Naive thymus-derived CD4-positive, alpha-beta T cell (primary cell): Measurements from ENCODE around the gene PARP2. TPM values are rescaled to one million over a fixed set of nuclear protein-coding genes. Genes with fewer than 3 reads are reported as not detected.
A peak's percentile ranks its signal among the peaks of the same experiment; 100 is the strongest.
"Not testable (repeated sequence)": the region's sequence is repeated elsewhere in the genome, so short reads cannot be mapped to it uniquely, and the experiment has no call there.

Experiments used
- ATAC-seq: fragments of 150-1000 bp; cut with Tn5 transposase; 2 replicates; pipeline ENCODE4 v1.10.0; 2021; ENCODE audit warnings: mild to moderate bottlenecking, moderate library complexity
- CTCF ChIA-PET: fragments of 350-600 bp; sonication (Branson Sonifier 250); formaldehyde crosslinking; loops from one replicate; lab custom pipeline; 2021; ENCODE audit warnings: antibody characterized with exemption; lab: Charles Lee
- POLR2A ChIA-PET: fragments of 350-600 bp; sonication (Branson Sonifier 250); formaldehyde crosslinking; loops from one replicate; lab custom pipeline; 2021; ENCODE audit warnings: antibody characterized with exemption, inconsistent platforms; lab: Charles Lee
- DNase-seq, 9 donors: peaks; one replicate each; pipeline versions ENCODE4 v3.0.0 to v3.0.0-alpha.2; 2020 to 2022; ENCODE audit warnings: mixed read lengths in 1 of 9
- H3K27ac ChIP-seq: one replicate; pipeline ENCODE4 v1.7.0; 2013; ENCODE audit warnings: mild to moderate bottlenecking, low read depth, low read length, moderate library complexity
- H3K27me3 ChIP-seq, 2 donors: one replicate each; pipeline ENCODE4 v1.7.0; 2013; ENCODE audit warnings: low read length in 2 of 2, mild to moderate bottlenecking in 2 of 2, moderate library complexity in 2 of 2; ENCODE audit not compliant: control insufficient read depth in 2 of 2, insufficient read depth in 2 of 2
- H3K36me3 ChIP-seq, 3 experiments: 1 replicate in 2 of 3; 2 replicates in 1 of 3; pipeline ENCODE4 v1.7.0; 2013; ENCODE audit warnings: low read length in 3 of 3, mild to moderate bottlenecking in 3 of 3, moderate library complexity in 1 of 3; ENCODE audit not compliant: insufficient read depth in 3 of 3, control insufficient read depth in 2 of 3
- H3K4me1 ChIP-seq, 2 donors: one replicate each; pipeline ENCODE4 v1.7.0; 2013; ENCODE audit warnings: low read length in 2 of 2, mild to moderate bottlenecking in 2 of 2, moderate library complexity in 1 of 2; ENCODE audit not compliant: control insufficient read depth in 2 of 2, insufficient read depth in 2 of 2
- H3K4me3 ChIP-seq: 2 replicates; pipeline ENCODE4 v1.7.0; 2013; ENCODE audit warnings: mild to moderate bottlenecking, low read length
- H3K9me3 ChIP-seq, 3 experiments: 1 replicate in 2 of 3; 2 replicates in 1 of 3; pipeline ENCODE4 v1.7.0; 2013; ENCODE audit warnings: low read length in 3 of 3; ENCODE audit not compliant: control insufficient read depth in 2 of 3
- H3K27ac Mint-ChIP-seq, 9 donors: one replicate each; pipeline ENCODE4 v1.8.0; 2020 to 2022; ENCODE audit warnings: mixed read lengths in 9 of 9, mild to moderate bottlenecking in 8 of 9, moderate library complexity in 5 of 9, inconsistent platforms in 2 of 9
- H3K27me3 Mint-ChIP-seq, 5 donors: one replicate each; pipeline ENCODE4 v1.8.0; 2021 to 2022; ENCODE audit warnings: mixed read lengths in 5 of 5, mild to moderate bottlenecking in 1 of 5
- H3K36me3 Mint-ChIP-seq, 5 donors: one replicate each; pipeline ENCODE4 v1.8.0; 2020 to 2022; ENCODE audit warnings: mixed read lengths in 5 of 5, mild to moderate bottlenecking in 3 of 5, inconsistent platforms in 1 of 5
- H3K4me1 Mint-ChIP-seq, 7 donors: one replicate each; pipeline ENCODE4 v1.8.0; 2020 to 2022; ENCODE audit warnings: mixed read lengths in 7 of 7, mild to moderate bottlenecking in 3 of 7, inconsistent platforms in 1 of 7
- H3K4me3 Mint-ChIP-seq, 10 donors: one replicate each; pipeline ENCODE4 v1.8.0; 2020 to 2022; ENCODE audit warnings: mild to moderate bottlenecking in 10 of 10, mixed read lengths in 10 of 10, moderate library complexity in 6 of 10, inconsistent platforms in 2 of 10
- H3K9me3 Mint-ChIP-seq, 11 donors: one replicate each; pipeline ENCODE4 v1.8.0; 2020 to 2022; ENCODE audit warnings: mixed read lengths in 11 of 11, mild to moderate bottlenecking in 4 of 11, inconsistent platforms in 1 of 11, moderate library complexity in 1 of 11
- intact Hi-C, 2 donors: fragments of 100-400 bp; cut with micrococcal nuclease; formaldehyde crosslinking; loops; one replicate each; pipeline ENCODE4 v1.15.1; 2023
- polyA plus RNA-seq, 2 donors: library from polyadenylated mRNA; unstranded; fragments of 300-500 nt; fragmentation: Illumina TruSeq; gene quantifications; one replicate each; pipeline ENCODE4 v1.2.3, GENCODE V29; 2021
- total RNA-seq, 6 experiments: library from RNA in 5 of 6; stranded (reverse) in 5 of 6; gene quantifications; 1 replicate in 5 of 6; 2 replicates in 1 of 6; pipeline ENCODE4 v1.2.3 and lab custom pipeline; 2021 to 2026

The PARP2 gene
- total and polyA plus RNA-seq, 7 experiments from 2014 or later: 9.8 to 24.5 (median 18.9) TPM

DNA sequence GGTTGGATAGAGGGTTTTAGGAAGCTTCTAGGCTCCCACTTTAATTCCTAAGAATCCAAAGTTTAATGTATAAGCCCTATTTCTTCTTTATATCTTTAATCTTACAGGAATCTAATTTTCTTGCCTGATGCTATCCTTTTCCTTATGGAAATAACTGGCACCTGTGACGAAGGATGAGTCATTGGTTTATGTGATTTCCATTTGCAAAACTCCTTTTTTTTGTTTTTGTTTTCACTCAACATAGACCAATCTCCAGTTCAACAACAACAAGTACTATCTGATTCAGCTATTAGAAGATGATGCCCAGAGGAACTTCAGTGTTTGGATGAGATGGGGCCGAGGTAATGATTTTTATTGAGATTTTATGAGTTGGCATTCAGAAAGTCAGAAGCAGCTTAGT lies 6.8 kb downstream of the PARP2 start:
- CTCF ChIA-PET: interaction anchor here (1.1 to 3.3 kb wide), 2 partner anchors 22 to 24 kb away, joined by 4 to 14 read pairs; no protein-coding TSS in a partner anchor
- Histone ChIP-seq H3K4me1 (no peaks in the 10 kb centered on the region), H3K27me3 (no peaks in the 10 kb centered on the region), H3K9me3 (no peaks in the 10 kb centered on the region), H3K36me3 (peaks cover 6 to 54% (median 10%) of the 10 kb centered on the region in 3 experiments), H3K27ac (no peak overlapping the region), H3K4me3 (no peak overlapping the region)
- DNase-seq (no peak), ATAC-seq (no peak)
- Mint-ChIP-seq H3K27ac (peak overlapping the region in 1 of 9 donors; percentile 23), H3K27me3 (no peaks in the 10 kb centered on the region), H3K4me3 (no peak overlapping the region), H3K36me3 (peaks cover 4 to 46% (median 27%) of the 10 kb centered on the region in 5 donors), H3K4me1 (peaks cover 2 to 9% (median 4%) of the 10 kb centered on the region in 7 donors), H3K9me3 (no peaks in the 10 kb centered on the region)
- intact Hi-C loops: no loop called here
- POLR2A ChIA-PET: no interaction called here

DNA sequence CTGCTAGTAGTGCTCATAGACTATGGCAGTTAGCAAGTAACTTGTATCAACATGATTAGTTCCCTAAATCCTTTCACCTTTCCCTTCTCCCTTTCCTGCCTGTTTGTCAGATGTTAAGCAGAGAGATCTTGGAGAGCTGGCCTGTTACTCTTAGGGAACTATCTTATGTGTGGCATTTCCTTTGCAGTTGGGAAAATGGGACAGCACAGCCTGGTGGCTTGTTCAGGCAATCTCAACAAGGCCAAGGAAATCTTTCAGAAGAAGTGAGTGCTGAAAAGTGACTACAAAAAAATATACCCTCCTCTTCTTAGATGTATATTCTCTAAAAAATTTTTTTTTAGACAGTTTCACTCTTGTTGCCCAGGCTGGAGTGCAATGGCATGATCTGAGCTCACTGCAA lies 7.4 kb downstream of the PARP2 start:
- H3K27ac Mint-ChIP-seq: no peak overlapping the region
- peaks cover 6 to 59% (median 12%) of the 10 kb centered on the region in 3 experiments for H3K36me3 ChIP-seq
- H3K27ac ChIP-seq: no peak overlapping the region
- H3K9me3 Mint-ChIP-seq: no peaks in the 10 kb centered on the region
- DNase-seq (no peak), ATAC-seq (no peak)
- intact Hi-C loops: loop anchor here in 1 of 2 donors (1.0 kb wide), 1 partner anchor 24 kb away; no protein-coding TSS in a partner anchor
- H3K4me1 ChIP-seq: no peaks in the 10 kb centered on the region
- H3K36me3 Mint-ChIP-seq: peaks cover 0 to 45% (median 22%) of the 10 kb centered on the region in 5 donors
- H3K27me3 ChIP-seq: no peaks in the 10 kb centered on the region
- no peak overlapping the region for H3K4me3 ChIP-seq
- CTCF ChIA-PET: interaction anchor here (0.6 to 3.3 kb wide), 3 partner anchors 23 to 95 kb away, joined by 3 to 14 read pairs (median 4); no protein-coding TSS in a partner anchor
- POLR2A ChIA-PET: no interaction called here
- no peaks in the 10 kb centered on the region for H3K9me3 ChIP-seq
- peaks cover 0 to 5% (median under 1%) of the 10 kb centered on the region in 7 donors for H3K4me1 Mint-ChIP-seq
- H3K4me3 Mint-ChIP-seq: no peak overlapping the region
- no peaks in the 10 kb centered on the region for H3K27me3 Mint-ChIP-seq

DNA sequence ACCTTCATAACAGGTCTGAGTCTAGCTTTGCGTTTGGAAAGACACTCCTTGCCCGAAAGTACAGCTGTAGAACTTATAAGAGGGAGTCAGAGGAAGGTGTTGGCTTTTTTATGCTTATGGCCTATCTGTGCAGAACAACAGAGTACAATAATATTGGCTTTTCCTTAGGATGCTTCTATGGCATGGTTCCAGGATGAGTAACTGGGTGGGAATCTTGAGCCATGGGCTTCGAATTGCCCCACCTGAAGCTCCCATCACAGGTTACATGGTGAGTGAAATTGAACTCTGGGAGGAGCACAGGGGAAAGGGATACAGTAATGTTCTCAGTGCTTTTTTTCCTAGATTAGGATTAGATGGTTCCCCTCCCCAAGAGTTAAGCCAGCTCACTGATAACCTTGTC lies 13.0 kb downstream of the PARP2 start:
- ChIA-PET CTCF (interaction anchor here (1.2 kb wide), 1 partner anchor 252 kb away, joined by 3 read pairs; no protein-coding TSS in a partner anchor), POLR2A (interaction anchor here (1.9 kb wide), 1 partner anchor 13 kb away, joined by 4 read pairs; the partner anchor contains the start of gene PARP2)
- no peaks in the 10 kb centered on the region for H3K27me3 ChIP-seq
- Mint-ChIP-seq H3K4me1 (peaks cover 0 to 5% (median 0%) of the 10 kb centered on the region in 7 donors), H3K4me3 (no peak overlapping the region), H3K9me3 (no peaks in the 10 kb centered on the region), H3K27ac (peak overlapping the region in 1 of 9 donors; percentile 28), H3K36me3 (peaks cover 0 to 59% (median 15%) of the 10 kb centered on the region in 5 donors), H3K27me3 (no peaks in the 10 kb centered on the region)
- H3K4me3 ChIP-seq: no peak overlapping the region
- no peak overlapping the region for H3K27ac ChIP-seq
- no peaks in the 10 kb centered on the region for H3K4me1 ChIP-seq
- intact Hi-C loops: no loop called here
- DNase-seq (no peak), ATAC-seq (no peak)
- H3K36me3 ChIP-seq: peaks cover 0 to 64% (median 14%) of the 10 kb centered on the region in 3 experiments
- H3K9me3 ChIP-seq: no peaks in the 10 kb centered on the region

DNA sequence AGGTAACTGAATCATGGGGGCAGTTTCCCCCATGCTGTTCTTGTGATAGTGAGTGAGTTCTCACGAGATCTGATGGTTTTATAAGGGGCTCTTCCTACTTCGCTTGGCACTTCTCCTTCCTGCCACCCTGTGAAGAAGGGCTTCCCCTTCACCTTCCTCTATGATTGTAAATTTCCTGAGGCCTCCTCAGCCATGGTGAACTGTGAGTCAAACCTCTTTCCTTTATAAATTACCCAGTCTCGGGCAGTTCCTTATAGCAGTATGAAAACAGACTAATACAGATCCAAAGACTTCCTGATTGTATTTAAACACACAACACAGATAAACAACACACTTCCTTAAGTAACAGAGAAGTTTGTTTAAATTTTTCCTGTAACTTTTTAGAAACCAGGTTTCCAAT lies 15.0 kb downstream of the PARP2 start:
- H3K27me3 ChIP-seq, intact Hi-C loops: not testable (repeated sequence)

DNA sequence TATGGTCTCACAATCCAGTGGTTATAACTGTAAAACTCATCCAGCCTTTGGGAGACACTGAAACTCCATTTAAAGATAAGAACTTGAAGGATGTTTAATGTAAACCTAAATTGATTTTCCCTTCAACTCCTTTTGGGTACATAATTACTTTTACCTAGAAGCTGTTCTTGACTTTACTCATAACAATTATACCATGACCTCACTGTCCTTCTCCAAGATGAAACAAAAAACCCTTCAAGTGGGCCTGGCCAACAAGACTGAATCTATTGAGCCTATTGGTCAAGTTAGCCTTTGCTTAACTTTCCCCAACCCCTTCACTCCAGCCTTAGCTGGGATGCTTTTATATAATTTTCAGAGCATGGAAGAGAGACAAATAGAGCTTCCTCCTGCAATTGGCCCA lies 22.5 kb downstream of the PARP2 start:
- CTCF ChIA-PET: no interaction called here
- no peaks in the 10 kb centered on the region for H3K27me3 Mint-ChIP-seq

More for the DNA sequence above, 15.0 kb downstream of the PARP2 start:
- H3K36me3 ChIP-seq: peaks cover 0 to 47% (median 13%) of the 10 kb centered on the region in 3 experiments
- H3K4me1 ChIP-seq, POLR2A ChIA-PET, DNase-seq, H3K4me3 Mint-ChIP-seq, H3K4me3 ChIP-seq, H3K27ac ChIP-seq, H3K9me3 Mint-ChIP-seq, H3K4me1 Mint-ChIP-seq, H3K9me3 ChIP-seq, H3K27me3 Mint-ChIP-seq, CTCF ChIA-PET: not testable (repeated sequence)
- Mint-ChIP-seq H3K36me3 (peaks cover 0 to 54% (median 15%) of the 10 kb centered on the region in 5 donors), H3K27ac (peak overlapping the region in 8 of 9 donors; percentile 5 to 78 (median 59))
- peak; percentile 36 for ATAC-seq

DNA sequence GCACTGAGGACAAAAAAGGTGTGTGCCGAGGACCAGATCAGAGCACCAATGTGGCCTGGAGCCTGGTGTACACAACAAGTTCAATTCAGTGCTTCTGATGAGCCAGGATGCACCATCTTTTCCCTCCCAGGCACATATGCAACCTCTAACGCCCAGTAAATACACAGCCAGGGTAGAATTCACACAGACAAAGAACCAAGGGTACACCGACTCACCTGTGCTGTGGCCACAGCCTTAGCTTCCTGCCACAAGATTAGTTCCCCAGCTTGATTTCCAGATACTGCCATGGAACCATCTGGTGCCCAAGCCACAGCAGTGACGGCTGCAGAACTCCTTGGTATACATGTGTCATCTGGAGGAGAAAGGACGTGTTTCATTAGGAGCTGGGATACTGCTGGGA lies 29.4 kb downstream of the PARP2 start:
- peak overlapping the region in 3 of 9 donors; percentile 53 to 74 (median 61) for H3K27ac Mint-ChIP-seq
- ChIA-PET CTCF (no interaction called here), POLR2A (no interaction called here)
- ATAC-seq: no peak
- no peak overlapping the region for H3K27ac ChIP-seq
- H3K9me3 Mint-ChIP-seq: no peaks in the 10 kb centered on the region
- intact Hi-C loops: no loop called here
- H3K4me3 Mint-ChIP-seq: no peak overlapping the region
- H3K4me1 Mint-ChIP-seq: peaks cover 0 to 2% (median 0%) of the 10 kb centered on the region in 7 donors
- peaks cover 14 to 73% (median 39%) of the 10 kb centered on the region in 5 donors for H3K36me3 Mint-ChIP-seq
- H3K4me1 ChIP-seq: no peaks in the 10 kb centered on the region
- H3K27me3 Mint-ChIP-seq: no peaks in the 10 kb centered on the region
- no peak overlapping the region for H3K4me3 ChIP-seq
- no peak for DNase-seq
- no peaks in the 10 kb centered on the region for H3K27me3 ChIP-seq
- no peaks in the 10 kb centered on the region for H3K9me3 ChIP-seq
- H3K36me3 ChIP-seq: peaks cover 27 to 92% (median 32%) of the 10 kb centered on the region in 3 experiments

More for the DNA sequence above, 22.5 kb downstream of the PARP2 start:
- Mint-ChIP-seq H3K4me1 (peaks cover 0 to 3% (median 0%) of the 10 kb centered on the region in 7 donors), H3K9me3 (no peaks in the 10 kb centered on the region), H3K27ac (no peak overlapping the region), H3K36me3 (peaks cover 5 to 39% (median 25%) of the 10 kb centered on the region in 5 donors), H3K4me3 (no peak overlapping the region)
- H3K4me1 ChIP-seq: no peaks in the 10 kb centered on the region
- no peak overlapping the region for H3K27ac ChIP-seq
- no peak overlapping the region for H3K4me3 ChIP-seq
- peaks cover 4 to 45% (median 12%) of the 10 kb centered on the region in 3 experiments for H3K36me3 ChIP-seq
- DNase-seq (no peak), ATAC-seq (no peak)
- no peaks in the 10 kb centered on the region for H3K27me3 ChIP-seq
- no peaks in the 10 kb centered on the region for H3K9me3 ChIP-seq
- POLR2A ChIA-PET: no interaction called here
- intact Hi-C loops: no loop called here

DNA sequence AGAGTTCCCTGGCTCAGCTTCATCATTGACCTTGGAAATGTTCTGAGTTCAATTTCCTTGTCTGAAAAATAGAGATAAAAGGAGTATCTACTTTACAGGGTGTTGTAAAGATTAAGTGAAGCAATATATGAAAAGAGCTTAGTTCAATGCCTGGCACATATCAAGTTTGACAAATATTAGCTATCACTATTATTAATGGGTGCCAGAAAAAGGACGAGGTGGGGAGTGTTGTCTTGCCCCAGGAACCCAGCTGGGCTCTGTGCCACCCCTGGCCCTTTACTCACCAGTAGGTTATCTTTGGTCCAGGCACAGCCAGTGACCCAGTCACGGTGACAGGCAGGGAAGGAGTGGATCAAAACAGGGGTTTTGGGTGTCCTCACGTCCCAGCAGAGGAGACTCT lies 32.0 kb downstream of the PARP2 start:
- ChIA-PET POLR2A (no interaction called here), CTCF (no interaction called here)
- Mint-ChIP-seq H3K27ac (no peak overlapping the region), H3K9me3 (no peaks in the 10 kb centered on the region), H3K4me1 (no peaks in the 10 kb centered on the region), H3K36me3 (peaks cover 18 to 73% (median 32%) of the 10 kb centered on the region in 5 donors), H3K4me3 (no peak overlapping the region), H3K27me3 (no peaks in the 10 kb centered on the region)
- no peaks in the 10 kb centered on the region for H3K4me1 ChIP-seq
- H3K36me3 ChIP-seq: peaks cover 20 to 95% (median 42%) of the 10 kb centered on the region in 3 experiments
- H3K9me3 ChIP-seq: no peaks in the 10 kb centered on the region
- DNase-seq (no peak), ATAC-seq (no peak)
- H3K27me3 ChIP-seq: no peaks in the 10 kb centered on the region
- no peak overlapping the region for H3K4me3 ChIP-seq
- intact Hi-C loops: no loop called here
- H3K27ac ChIP-seq: no peak overlapping the region
